RWPE2 (cell line): ENCODE data around the gene THPO.

Source experiments
- ATAC-seq: fragments of 200-7000 bp; cut with Tn5 transposase; 3 replicates; pipeline ENCODE4 v1.9.1; 2021; ENCODE audit warnings: low read depth
- DNase-seq: peaks from one replicate; pipeline ENCODE4 v3.0.0-alpha.2; 2020; ENCODE audit warnings: low spot score
- H3K27ac ChIP-seq: fragments of 450-650 bp; 2 replicates; pipeline ENCODE4 v1.5.1; 2017; ENCODE audit warnings: mild to moderate bottlenecking; ENCODE audit not compliant: poor library complexity, severe bottlenecking
- H3K27me3 ChIP-seq: fragments of 250-450 bp; sonication (Bioruptor Pico); 2 replicates; pipeline ENCODE4 v1.5.1; 2021; ENCODE audit warnings: mild to moderate bottlenecking, moderate library complexity; ENCODE audit not compliant: insufficient read depth, poor library complexity, severe bottlenecking
- H3K36me3 ChIP-seq: fragments of 250-450 bp; sonication (Bioruptor Pico); 2 replicates; pipeline ENCODE4 v1.5.1; 2020; ENCODE audit warnings: low read depth, mild to moderate bottlenecking, moderate library complexity
- H3K4me1 ChIP-seq: fragments of 250-450 bp; sonication (Bioruptor Pico); 2 replicates; pipeline ENCODE4 v1.5.1; 2021; ENCODE audit warnings: mild to moderate bottlenecking, moderate library complexity; ENCODE audit not compliant: insufficient read depth, poor library complexity, severe bottlenecking
- H3K4me3 ChIP-seq: fragments of 250-450 bp; sonication (Bioruptor Pico); 2 replicates; pipeline ENCODE4 v1.5.1; 2021; ENCODE audit warnings: mild to moderate bottlenecking, moderate library complexity; ENCODE audit not compliant: severe bottlenecking
- H3K9me3 ChIP-seq: fragments of 250-450 bp; sonication (Bioruptor Pico); 2 replicates; pipeline ENCODE4 v1.5.1; 2021; ENCODE audit warnings: mild to moderate bottlenecking, moderate library complexity; ENCODE audit not compliant: severe bottlenecking
- TF ChIP-seq, protein P1 (sequence below): fragments of 450-650 bp; IDR thresholded peaks from one replicate; pipeline ENCODE4 v1.5.1; 2017; ENCODE audit warnings: mild to moderate bottlenecking, moderate library complexity; ENCODE audit not compliant: poor library complexity, severe bottlenecking

The THPO gene

GRCh38 chr3:184415203-184415490 is 37.1 kb upstream of the THPO start:
- Histone ChIP-seq H3K27ac (no peak overlapping the region), H3K4me3 (no peak overlapping the region), H3K27me3 (no peaks in the 10 kb centered on the region), H3K4me1 (no peaks in the 10 kb centered on the region), H3K9me3 (no peaks in the 10 kb centered on the region), H3K36me3 (no peaks in the 10 kb centered on the region)
- ATAC-seq (no peak), DNase-seq (no peak)
- TF ChIP-seq, protein P1, sequence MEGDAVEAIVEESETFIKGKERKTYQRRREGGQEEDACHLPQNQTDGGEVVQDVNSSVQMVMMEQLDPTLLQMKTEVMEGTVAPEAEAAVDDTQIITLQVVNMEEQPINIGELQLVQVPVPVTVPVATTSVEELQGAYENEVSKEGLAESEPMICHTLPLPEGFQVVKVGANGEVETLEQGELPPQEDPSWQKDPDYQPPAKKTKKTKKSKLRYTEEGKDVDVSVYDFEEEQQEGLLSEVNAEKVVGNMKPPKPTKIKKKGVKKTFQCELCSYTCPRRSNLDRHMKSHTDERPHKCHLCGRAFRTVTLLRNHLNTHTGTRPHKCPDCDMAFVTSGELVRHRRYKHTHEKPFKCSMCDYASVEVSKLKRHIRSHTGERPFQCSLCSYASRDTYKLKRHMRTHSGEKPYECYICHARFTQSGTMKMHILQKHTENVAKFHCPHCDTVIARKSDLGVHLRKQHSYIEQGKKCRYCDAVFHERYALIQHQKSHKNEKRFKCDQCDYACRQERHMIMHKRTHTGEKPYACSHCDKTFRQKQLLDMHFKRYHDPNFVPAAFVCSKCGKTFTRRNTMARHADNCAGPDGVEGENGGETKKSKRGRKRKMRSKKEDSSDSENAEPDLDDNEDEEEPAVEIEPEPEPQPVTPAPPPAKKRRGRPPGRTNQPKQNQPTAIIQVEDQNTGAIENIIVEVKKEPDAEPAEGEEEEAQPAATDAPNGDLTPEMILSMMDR: no peak

GRCh38 chr3:184414418-184415202 is 36.6 kb upstream of the THPO start:
- H3K4me1 ChIP-seq: no peaks in the 10 kb centered on the region
- H3K36me3 ChIP-seq: no peaks in the 10 kb centered on the region
- TF ChIP-seq, protein P1: no peak
- ATAC-seq: no peak
- no peak overlapping the region for H3K4me3 ChIP-seq
- H3K9me3 ChIP-seq: no peaks in the 10 kb centered on the region
- H3K27ac ChIP-seq: no peak overlapping the region
- DNase-seq: no peak
- no peaks in the 10 kb centered on the region for H3K27me3 ChIP-seq

DNA sequence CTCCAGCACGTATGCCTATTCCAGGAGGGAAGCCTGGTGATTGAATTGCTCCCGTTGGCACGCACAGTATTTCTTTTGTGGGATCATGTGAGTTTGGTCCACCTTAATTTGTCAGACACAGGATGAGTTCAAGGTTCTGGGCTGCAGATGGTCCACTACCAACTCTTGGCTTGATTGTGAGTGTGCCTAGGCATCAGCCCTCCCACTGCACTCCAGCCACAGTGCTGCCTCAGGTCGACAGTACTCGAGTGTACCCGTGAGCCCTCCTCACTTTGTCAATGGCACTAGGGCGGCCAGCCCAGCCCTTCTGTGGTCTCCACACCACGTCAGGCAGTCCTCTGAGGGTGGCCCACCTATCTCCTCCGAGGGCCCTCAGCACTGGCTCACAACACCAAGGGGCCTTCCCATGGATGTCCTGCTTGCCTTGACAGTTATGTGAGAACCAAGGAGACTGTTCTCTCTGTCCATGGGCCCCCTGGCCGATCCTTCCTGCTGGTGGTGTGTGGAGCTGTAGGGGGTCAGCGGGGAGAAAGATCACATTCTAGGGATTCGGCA is 32.0 kb upstream of the THPO start:
- DNase-seq (no peak), ATAC-seq (no peak)
- Histone ChIP-seq H3K9me3 (no peaks in the 10 kb centered on the region), H3K27me3 (no peaks in the 10 kb centered on the region), H3K36me3 (no peaks in the 10 kb centered on the region), H3K27ac (no peak overlapping the region), H3K4me1 (no peaks in the 10 kb centered on the region), H3K4me3 (no peak overlapping the region)
- TF ChIP-seq, protein P1: no peak

GRCh38 chr3:184409331-184409926 is 31.4 kb upstream of the THPO start:
- Histone ChIP-seq H3K27me3 (no peaks in the 10 kb centered on the region), H3K4me1 (no peaks in the 10 kb centered on the region), H3K9me3 (no peaks in the 10 kb centered on the region), H3K27ac (no peak overlapping the region), H3K4me3 (no peak overlapping the region), H3K36me3 (no peaks in the 10 kb centered on the region)
- TF ChIP-seq, protein P1: no peak
- DNase-seq (no peak), ATAC-seq (no peak)
